GM19240 (cell line): ENCODE data around the gene TBC1D9B.

Experiments used
- DNase-seq: peaks from one replicate; pipeline ENCODE4 v3.0.0; 2011; ENCODE audit warnings: low spot score; ENCODE audit not compliant: insufficient read length

The TBC1D9B gene

DNA sequence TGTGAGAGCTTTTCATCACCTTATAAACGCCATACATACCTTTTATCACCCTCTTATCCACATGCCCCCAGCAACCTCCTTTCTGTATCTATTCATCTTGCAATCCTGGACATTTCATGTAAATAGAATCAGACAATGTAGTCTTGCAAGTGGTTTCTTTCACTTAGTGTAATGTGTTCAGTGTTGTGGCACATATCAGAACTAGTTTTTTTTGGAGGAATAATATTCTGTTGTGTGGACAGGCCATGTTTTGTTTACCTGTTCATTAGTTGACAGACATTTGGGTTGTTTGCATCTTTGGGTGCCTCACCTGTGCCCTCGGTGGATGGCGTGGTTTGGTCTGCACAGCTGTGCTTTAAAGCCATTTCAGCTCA is 85.7 kb downstream of the TBC1D9B start:
- DNase-seq, result no peak

DNA sequence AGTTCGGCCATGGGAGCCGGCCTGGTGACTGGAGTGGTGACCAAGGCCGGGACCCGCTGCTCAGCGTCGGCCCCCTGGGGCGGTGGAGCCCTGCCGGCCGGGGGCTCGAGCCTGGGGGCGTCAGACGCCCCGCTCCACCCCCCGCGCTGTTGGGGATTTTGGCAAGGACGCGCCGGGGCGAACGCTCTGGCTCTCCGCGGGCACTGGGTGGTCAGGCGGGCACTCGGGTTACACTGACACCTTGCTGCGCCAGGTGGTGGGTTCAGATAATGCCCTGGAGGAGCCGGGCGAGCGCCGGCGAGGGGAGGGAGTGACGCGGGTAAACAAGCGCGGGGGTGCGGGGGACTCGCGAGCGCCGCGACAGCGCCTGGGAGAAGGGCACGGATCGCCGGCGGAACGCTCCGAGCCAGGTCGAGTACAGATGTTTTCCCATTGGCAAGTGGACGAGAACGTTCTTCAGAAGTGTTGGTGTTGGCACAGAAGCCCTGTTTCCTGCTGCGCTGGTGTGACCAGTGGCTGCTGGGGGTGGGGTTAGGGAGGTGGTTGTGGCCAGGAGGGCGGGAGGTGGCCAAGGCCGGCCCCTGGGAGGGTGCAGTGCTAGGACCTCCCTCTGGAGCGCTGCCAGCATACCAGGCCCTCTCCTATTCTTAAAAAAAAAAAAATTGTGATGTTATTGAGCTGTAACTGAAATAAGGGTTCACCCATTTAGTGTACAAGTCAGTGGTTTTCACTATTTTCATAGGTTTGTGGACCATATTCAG is 86.2 kb downstream of the TBC1D9B start:
- DNase-seq, result peak; percentile 89

DNA sequence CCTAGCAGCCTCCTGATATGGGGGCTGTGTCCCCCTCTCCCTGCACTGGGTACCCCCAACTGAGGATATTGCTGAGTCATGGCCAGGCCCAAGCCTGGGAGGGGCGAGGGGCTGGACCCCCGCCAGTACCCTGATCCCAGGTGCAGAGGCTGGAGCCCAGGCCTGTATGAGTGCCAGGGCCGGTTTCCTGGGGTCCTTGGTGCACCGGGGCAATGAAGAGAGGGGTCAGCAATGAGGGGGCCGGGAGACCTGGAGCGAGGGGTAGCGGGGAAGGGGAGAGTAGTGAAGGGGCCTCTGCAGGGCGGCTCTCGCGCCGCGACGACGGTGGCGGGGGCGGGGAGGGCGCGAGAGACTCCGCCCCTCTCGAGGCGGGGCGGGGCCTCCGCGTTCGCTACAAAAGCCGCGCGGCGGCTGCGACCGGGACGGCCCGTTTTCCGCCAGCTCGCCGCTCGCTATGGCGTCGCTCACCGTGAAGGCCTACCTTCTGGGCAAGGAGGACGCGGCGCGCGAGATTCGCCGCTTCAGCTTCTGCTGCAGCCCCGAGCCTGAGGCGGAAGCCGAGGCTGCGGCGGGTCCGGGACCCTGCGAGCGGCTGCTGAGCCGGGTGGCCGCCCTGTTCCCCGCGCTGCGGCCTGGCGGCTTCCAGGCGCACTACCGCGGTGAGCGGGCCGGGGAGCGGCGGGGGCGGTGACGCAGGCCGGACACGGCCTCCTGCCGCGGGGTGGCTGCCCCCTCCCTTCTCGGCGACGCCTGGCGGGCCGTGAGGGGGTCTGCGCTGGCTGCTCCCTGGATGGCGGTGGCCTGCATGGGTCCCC is 87.0 kb downstream of the TBC1D9B start, which contains the start of gene SQSTM1:
Gene SQSTM1, plus strand, starts transcription at position 423 of the 815 bp plus-strand sequence. Its CDS starts 32 bp downstream, at position 455.
- DNase-seq, result peak; percentile 69

DNA sequence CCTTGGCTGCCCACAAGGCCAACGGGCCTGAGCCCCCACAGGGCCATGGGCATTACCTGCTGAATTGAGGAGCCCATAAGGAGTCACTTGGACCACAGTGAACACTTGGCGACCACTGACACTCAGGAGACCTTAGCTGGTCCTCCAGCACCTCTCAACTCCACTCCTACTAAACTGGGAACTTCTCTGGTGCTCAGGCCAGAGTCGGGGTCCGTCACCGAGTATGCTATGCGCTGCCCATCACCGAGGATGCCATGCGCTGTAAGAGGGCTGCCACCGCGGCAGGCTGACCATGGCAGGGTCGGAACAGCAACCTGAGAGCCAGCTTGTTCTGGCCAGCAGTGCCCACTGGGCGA is 87.6 kb downstream of the TBC1D9B start:
- no peak for DNase-seq

DNA sequence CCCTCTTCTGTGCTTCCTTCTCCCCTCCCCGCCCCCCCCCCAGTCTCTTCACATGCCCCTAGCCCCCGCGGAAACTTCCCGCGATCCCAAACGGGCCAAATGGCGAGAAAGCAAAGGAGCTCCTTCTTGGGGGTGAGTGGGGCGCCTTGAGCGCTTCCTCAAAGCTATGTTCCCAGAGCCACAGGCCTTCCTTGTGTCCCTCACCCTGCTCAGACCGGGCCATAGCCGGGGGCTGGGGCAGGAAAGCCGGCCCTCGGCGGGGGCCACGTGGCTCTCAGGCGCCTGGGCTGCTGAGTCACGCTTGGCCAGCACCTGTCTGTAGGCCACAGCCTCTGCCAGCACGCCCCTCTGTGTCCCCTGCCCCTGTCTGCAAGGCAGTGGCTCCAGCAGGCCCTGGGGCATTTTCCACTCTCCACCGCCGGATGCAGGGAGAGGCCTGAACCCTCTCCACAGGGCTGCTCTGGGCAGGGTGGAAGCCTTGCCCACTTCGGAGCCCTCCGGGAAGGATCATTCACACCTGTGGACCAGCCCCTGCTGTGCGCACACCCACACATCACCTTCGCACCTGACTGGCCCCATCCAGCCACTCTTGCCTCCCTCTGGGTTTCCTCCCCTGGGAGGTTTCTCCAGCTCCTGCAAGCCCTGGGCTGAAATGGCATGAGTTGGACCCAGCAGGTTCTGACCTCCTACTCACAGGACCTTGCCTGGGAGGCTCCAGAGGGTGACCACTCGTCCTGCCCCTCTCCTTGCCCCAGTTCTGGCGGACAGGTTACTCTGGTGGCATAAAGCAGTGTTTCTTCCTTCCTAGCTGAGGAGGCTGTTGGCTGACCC is 88.2 kb downstream of the TBC1D9B start:
- DNase-seq, result no peak

DNA sequence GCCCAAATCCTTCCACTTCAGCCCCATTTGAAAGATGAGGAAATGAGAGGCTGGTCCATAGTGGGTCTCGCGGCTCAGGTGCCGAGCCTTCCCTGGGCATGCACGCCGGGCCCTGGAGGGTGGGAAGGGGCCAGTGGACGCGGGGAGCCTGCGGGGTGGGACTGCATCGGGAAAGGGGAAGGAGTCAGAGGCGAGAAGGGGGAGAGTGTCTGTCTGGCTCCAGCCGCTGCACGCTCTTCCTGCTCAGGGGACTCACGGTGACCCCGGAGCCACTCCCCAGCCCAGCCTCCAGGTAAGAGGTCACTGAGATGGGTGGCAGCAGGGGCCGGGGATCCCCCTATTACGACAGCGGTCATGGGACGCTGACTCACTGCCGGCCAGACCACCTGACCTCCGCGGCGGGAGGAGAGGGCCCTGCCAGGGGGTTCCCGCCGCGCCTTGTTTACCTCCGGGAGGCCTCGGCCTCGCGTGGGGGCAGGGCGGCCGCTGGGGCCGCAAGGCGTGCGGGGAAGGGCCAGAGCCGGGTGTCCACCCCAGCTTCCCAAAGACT is 88.9 kb downstream of the TBC1D9B start:
- DNase-seq, result peak; percentile 80

DNA sequence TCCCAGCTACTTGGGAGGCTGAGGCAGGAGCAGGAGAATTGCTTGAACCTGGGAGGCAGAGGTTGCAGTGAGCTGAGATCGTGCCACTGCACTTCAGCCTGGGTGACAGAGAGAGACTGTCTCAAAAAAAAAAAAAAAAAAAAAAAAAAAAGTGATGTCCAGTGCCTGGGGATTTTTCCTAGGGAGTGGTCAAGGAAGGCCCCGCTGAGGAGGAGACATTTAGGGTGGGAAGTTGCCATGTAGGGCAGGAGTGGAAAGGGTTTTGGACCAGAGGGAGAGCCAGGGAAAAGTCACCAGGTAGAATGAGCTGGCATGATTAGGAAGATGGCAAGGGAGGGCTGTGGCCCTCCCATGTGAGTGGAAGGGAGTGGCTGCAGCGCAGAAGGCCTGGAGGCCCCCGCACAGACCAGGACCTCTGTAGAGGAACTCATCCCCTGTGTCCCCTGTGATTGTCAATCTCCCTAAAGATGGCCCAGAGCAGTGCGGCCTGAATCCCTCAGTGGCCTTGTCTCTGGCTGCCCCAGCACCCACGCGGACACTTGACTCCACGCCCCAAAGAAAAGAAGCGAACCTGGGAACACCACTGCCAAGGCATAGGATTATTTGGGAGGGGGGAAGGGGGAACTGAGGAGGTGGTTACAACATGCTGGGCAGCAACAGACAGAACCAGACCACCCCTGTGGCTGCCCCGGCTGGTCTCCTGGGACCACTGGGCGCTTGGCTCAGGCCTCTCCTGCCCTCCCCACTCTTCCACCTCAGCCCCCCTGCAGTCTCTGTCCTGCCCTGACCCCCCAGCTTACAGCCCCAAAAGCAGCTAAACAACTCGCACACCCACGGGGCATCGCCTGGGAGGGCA is 89.6 kb downstream of the TBC1D9B start:
- DNase-seq, result no peak

DNA sequence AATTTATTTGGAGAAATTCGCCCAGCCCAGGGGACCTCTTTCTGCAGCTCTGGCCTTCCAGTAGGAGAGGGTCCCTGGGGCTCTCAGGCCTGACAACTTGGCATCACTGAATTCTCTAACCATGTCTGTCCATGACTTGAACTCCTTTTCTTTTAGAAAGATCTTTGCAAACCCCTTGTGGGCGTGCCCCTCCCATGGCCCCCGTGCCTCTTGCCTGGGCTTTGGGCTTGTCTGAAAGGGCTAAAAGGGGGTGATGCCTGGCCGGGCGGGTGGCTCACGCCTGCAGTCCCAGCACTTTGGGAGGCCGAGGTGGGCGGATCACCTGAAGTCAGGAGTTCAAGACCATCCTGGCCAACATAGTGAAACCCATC is 90.2 kb downstream of the TBC1D9B start:
- no peak for DNase-seq

DNA sequence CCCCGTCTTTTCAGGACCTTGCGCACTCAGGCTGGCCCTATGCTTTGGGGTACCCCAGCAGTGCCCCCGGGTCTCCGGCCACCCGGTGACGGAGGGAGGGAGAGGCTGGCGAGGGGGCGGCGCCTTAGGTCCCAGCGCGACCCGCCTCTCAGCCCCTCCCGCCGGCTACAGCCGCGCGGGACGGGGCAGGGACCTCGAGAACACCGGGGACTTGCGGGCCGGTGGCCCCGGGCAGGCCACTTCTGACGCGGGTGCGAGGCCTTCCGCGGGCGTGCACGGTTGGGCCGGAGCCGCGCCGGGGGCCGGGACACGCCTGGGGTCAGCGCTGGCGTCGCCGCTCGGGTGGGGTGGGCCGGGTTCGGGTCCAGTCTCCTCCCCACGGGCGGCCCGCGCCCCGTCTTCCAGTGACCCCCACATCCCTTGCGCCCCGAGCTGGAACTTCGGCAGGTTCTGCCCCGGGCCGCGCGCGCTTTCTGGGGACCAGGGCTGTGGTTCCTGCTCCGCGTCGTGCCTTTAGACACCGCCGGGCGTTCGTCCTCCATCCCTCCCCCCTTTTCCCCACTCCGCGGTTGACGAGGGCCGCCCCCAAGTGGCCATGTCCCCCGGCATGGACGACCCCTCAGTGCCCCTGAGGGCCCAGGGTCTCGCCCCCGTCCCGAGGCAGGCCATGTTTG is 90.8 kb downstream of the TBC1D9B start:
- no peak for DNase-seq

DNA sequence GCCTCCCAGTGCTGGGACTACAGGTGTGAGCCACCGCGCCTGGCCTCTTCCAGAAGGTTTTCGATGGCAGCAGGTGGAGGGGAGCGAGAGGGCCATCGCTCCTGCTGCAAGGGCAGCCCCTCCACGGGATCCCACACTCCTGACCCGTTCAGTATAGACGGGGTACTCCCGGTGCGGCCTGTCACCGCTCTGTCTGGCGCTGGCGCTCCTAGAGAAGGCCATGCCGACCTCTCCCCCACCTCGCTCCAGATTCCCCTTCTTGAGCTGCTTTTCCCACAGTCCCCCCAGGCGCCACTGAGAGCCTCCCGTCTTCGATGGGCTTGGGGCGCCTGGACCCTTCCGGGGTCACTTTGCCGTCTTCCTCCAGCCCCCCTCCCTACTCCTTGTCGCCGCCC is 91.3 kb downstream of the TBC1D9B start:
- DNase-seq, result no peak

DNA sequence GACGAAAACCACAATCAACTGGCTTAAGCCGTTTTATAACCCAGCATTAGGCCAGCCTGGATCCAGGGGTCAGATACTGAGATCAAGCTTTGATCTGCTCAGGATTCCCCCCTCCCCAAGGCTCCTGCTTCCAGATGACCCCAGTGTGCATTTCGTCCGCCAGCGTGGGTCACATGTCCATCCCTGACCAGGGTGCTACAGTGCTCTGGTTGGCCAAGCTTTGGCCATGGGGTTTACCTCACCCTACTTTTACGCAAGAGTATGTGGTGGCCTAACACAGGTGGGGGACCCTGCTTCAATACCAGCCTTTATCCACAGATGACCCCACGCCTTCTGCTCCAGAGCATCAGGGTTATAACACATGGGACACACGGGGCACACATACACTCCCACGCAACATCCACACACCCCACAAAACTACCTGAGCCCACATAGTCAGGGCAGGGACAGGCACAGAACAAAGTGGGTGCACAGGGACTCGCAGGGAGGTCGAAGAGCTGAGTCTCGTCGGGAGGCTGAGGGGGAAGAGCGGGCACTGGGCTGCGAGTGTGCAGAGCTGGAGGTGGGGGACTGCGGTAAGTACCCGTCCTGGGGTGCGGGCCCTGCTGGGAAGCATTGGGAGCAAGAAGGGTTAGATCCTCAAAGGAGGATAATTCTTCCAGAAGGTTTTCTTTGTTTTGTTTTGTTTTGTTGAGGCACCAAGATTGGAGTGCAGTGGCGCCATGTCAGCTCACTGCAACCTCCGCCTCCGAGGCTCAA is 92.0 kb downstream of the TBC1D9B start:
- DNase-seq, result no peak

DNA sequence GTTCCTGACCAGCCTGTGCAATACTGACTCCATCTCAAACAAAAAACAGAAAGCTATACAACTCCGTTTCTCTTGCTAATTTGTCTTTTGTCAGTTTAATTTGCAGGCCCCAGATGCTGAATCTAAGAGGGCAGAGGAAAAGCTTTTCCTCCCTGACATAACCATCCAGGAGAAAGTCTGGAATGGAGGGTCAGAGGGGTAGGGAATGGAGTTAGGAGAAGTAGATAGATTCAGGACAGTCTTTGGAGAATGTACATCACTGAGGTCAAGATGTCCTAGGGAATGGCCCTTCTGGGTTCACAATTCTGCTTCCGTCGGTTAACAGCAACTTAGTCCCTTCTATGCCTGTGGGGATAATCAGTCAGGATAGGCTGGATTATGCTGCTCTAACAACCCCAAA is 93.6 kb downstream of the TBC1D9B start:
- DNase-seq, result no peak

DNA sequence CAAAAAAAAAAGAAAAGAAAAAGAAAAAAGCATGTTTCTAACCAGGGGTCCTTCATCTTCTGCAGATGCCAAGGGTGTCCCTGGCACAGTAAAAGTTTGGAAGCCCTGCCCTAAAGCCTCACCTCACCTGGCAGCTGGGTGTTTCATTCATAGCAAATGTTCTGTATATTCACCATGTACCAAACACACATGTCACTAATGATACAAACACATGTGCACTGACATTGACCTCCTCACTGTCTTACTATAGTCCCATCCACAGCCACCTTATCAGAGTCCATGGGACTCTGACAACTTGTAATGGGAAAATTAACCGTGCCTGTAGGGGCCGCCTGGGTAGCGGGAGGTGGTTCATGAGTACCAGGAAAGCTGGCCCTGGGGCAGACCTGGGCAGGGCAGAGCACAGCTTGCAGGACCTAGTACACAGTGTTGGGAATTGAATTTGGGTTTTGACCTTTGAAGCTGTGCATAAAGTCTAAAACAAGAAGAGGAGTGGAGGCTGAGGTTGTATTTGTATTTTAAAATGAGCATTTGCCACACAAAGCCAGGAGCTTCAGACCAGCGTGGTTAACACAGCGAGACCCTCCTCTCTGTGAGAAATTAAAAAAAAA is 94.6 kb downstream of the TBC1D9B start:
- DNase-seq, result no peak

DNA sequence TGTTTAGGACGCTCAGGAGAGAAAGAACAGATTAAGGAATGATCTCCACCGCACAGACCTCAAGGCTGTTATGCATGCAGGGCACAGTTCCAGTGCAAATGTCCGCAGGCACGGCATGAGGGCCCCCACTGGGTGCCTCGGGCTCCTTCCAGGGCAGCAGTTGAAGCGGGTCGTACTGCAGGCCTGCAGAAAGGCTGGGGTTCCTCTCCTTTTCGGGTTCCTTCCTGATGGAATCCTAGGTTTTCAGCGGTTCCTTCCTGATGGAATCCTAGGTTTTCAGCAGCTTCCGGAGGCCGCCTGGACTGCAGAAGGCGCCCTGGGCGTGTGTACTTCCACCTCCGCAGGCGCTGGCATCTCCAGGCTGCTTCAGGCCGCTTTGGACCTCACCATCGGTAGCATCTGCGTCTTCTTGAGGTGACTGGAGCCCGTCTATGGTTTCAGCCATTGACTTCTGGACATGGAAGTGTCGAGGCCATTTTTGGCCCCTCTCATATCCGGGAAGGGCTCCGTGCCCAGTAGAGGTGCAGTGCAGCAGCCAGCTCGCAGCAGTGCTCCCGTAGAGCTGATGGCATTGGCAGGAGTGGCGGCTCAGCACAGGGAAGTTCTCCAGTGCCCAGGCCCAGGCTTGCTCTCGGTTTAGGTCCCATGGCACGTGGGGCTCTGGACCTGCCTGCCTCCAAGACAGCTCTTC is 95.4 kb downstream of the TBC1D9B start:
- no peak for DNase-seq
